Hepatocyte (in vitro differentiated cells): ENCODE measurements around the gene IL18. TPM values are rescaled to one million over a fixed set of nuclear protein-coding genes. Genes with fewer than 3 reads are reported as not detected.
"Not testable (repeated sequence)": the region's sequence is repeated elsewhere in the genome, so short reads cannot be mapped to it uniquely, and the experiment has no call there.

ENCODE experiments used
- DNase-seq: peaks from one replicate; pipeline ENCODE4 v3.0.0-alpha.2; 2016; ENCODE audit warnings: low spot score
- H2AFZ ChIP-seq: fragments of 200-600 bp; sonication (generic); 2 replicates; pipeline ENCODE4 v1.6.0; 2016; ENCODE audit warnings: antibody characterized with exemption, mild to moderate bottlenecking
- H3K27ac ChIP-seq: fragments of 200-600 bp; sonication (generic); 2 replicates; pipeline ENCODE4 v1.5.1; 2016; ENCODE audit warnings: mild to moderate bottlenecking
- H3K27me3 ChIP-seq: fragments of 200-600 bp; sonication (generic); 2 replicates; pipeline ENCODE4 v1.6.1; 2016
- H3K36me3 ChIP-seq: fragments of 200-600 bp; sonication (generic); replicated peaks from 2 replicates; pipeline ENCODE4 v1.5.1; 2016; ENCODE audit warnings: low read depth; ENCODE audit not compliant: insufficient read depth
- H3K4me1 ChIP-seq: fragments of 200-600 bp; sonication (generic); 2 replicates; pipeline ENCODE4 v1.5.1; 2016; ENCODE audit warnings: mild to moderate bottlenecking, moderate library complexity; ENCODE audit not compliant: insufficient read depth
- H3K4me2 ChIP-seq: fragments of 200-600 bp; sonication (generic); 2 replicates; pipeline ENCODE4 v1.6.0; 2016
- H3K4me3 ChIP-seq: fragments of 200-600 bp; sonication (generic); 2 replicates; pipeline ENCODE4 v1.5.1; 2016; ENCODE audit warnings: mild to moderate bottlenecking
- H3K79me2 ChIP-seq: fragments of 200-600 bp; sonication (generic); 2 replicates; pipeline ENCODE4 v1.6.0; 2017; ENCODE audit warnings: mild to moderate bottlenecking
- H3K9me2 ChIP-seq: fragments of 200-600 bp; sonication (generic); replicated peaks from 2 replicates; pipeline ENCODE4 v1.6.0; 2017; ENCODE audit warnings: mild to moderate bottlenecking; ENCODE audit not compliant: insufficient read depth
- H3K9me3 ChIP-seq: fragments of 200-600 bp; sonication (generic); 2 replicates; pipeline ENCODE4 v1.5.1; 2016; ENCODE audit warnings: low read depth, mild to moderate bottlenecking
- H4K20me1 ChIP-seq: fragments of 200-600 bp; sonication (generic); 2 replicates; pipeline ENCODE4 v1.6.0; 2016; ENCODE audit warnings: mild to moderate bottlenecking; ENCODE audit not compliant: insufficient read depth, poor library complexity, severe bottlenecking
- EZH2 ChIP-seq: fragments of 200-600 bp; sonication (generic); IDR thresholded peaks from 2 replicates; pipeline ENCODE4 v1.6.1; 2016; ENCODE audit warnings: antibody characterized with exemption, mild to moderate bottlenecking, borderline replicate concordance
- EZH2phosphoT487 ChIP-seq: fragments of 200-600 bp; sonication (generic); IDR thresholded peaks from one replicate; pipeline ENCODE4 v1.6.1; 2018; ENCODE audit warnings: antibody characterized with exemption, mild to moderate bottlenecking, low read depth, moderate library complexity; ENCODE audit not compliant: unreplicated experiment, severe bottlenecking
- WGBS: methylation state at CpG from one replicate; pipeline ENCODE4 v1.1.6; 2016; ENCODE audit warnings: low lambda C conversion rate; ENCODE audit errors: missing lambda C conversion rate; 5-methylcytosine and 5-hydroxymethylcytosine counted together
- polyA plus RNA-seq: library from polyadenylated mRNA; unstranded; fragments of >200 nt; fragmentation: Nextera tagmentation; extraction: Ambion mirVana; gene quantifications from 2 replicates; pipeline ENCODE4 v1.2.1, GENCODE V29; 2016
- total RNA-seq: library from RNA; depleted of rRNA; stranded (reverse); fragments of >200 nt; gene quantifications from 2 replicates; pipeline ENCODE4 v1.2.3, GENCODE V29; 2014
- TF ChIP-seq, protein P1 (sequence below): fragments of 200-600 bp; sonication (generic); IDR thresholded peaks from 2 replicates; pipeline ENCODE4 v1.5.1; 2016; ENCODE audit warnings: antibody characterized with exemption, mild to moderate bottlenecking; ENCODE audit not compliant: poor library complexity

IL18 gene
- total and polyA plus RNA-seq, 2 experiments from 2014 or later: 7.0 to 10.3 TPM

- H3K9me3 ChIP-seq: no peaks in the 10 kb centered on the region
- 88% methylated on average over 2 of the region's 2 CpGs for WGBS
- no peak overlapping the region for H3K4me2 ChIP-seq
- no peaks in the 10 kb centered on the region for H4K20me1 ChIP-seq
- TF ChIP-seq, protein P1, sequence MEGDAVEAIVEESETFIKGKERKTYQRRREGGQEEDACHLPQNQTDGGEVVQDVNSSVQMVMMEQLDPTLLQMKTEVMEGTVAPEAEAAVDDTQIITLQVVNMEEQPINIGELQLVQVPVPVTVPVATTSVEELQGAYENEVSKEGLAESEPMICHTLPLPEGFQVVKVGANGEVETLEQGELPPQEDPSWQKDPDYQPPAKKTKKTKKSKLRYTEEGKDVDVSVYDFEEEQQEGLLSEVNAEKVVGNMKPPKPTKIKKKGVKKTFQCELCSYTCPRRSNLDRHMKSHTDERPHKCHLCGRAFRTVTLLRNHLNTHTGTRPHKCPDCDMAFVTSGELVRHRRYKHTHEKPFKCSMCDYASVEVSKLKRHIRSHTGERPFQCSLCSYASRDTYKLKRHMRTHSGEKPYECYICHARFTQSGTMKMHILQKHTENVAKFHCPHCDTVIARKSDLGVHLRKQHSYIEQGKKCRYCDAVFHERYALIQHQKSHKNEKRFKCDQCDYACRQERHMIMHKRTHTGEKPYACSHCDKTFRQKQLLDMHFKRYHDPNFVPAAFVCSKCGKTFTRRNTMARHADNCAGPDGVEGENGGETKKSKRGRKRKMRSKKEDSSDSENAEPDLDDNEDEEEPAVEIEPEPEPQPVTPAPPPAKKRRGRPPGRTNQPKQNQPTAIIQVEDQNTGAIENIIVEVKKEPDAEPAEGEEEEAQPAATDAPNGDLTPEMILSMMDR: no peak
- TF ChIP-seq EZH2 (no peak), EZH2phosphoT487 (no peak)
- H3K27ac ChIP-seq: no peak overlapping the region
- DNase-seq: no peak
- no peak overlapping the region for H3K4me3 ChIP-seq
- no peaks in the 10 kb centered on the region for H3K79me2 ChIP-seq
- H3K36me3 ChIP-seq: no peaks in the 10 kb centered on the region
- no peak overlapping the region for H2AFZ ChIP-seq
- H3K27me3 ChIP-seq: no peaks in the 10 kb centered on the region
- H3K4me1 ChIP-seq: peaks cover 3% of the 10 kb centered on the region
- H3K9me2 ChIP-seq: no peaks in the 10 kb centered on the region
Measured at GRCh38 chr11:112196519-112197087, 32.7 kb upstream of the IL18 start.

DNA sequence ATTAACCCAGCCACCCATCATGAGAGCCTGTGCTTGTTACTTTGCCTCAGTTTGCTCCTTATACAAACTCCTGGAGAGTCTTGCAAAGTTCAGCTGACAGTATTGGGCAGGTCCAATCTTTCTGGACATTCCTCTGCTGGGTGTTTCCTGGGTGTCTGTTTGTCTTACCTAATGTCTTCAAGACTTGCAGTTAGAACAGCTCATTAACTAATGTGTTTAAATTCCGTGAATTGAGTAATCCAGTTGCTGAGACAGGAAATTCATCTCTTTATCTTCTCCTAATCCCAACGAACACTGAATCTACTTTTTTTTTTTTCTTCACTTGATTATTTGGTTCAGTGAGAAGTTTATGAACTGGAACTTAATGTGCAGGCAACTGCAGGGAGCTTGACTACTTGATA is 32.1 kb upstream of the IL18 start:
- Histone ChIP-seq H3K4me3 (no peak overlapping the region), H3K27ac (peak overlapping the region; percentile 69), H4K20me1 (no peaks in the 10 kb centered on the region), H3K4me2 (no peak overlapping the region), H3K27me3 (no peaks in the 10 kb centered on the region), H2AFZ (no peak overlapping the region), H3K4me1 (peaks cover 3% of the 10 kb centered on the region), H3K9me2 (no peaks in the 10 kb centered on the region), H3K36me3 (no peaks in the 10 kb centered on the region), H3K9me3 (no peaks in the 10 kb centered on the region), H3K79me2 (no peaks in the 10 kb centered on the region)
- no peak for TF ChIP-seq EZH2
- TF ChIP-seq, protein P1: no peak
- TF ChIP-seq EZH2phosphoT487: no peak
- DNase-seq: no peak
- 30% methylated on average over 2 of the region's 2 CpGs for WGBS

GRCh38 chr11:112195113-112195512 is 31.2 kb upstream of the IL18 start:
- H3K9me3 ChIP-seq, H3K79me2 ChIP-seq, H2AFZ ChIP-seq, H3K4me3 ChIP-seq, H3K4me1 ChIP-seq, H3K9me2 ChIP-seq, DNase-seq, H4K20me1 ChIP-seq, H3K27me3 ChIP-seq, H3K36me3 ChIP-seq: not testable (repeated sequence)
- H3K4me2 ChIP-seq: peak overlapping the region; percentile 10
- 83% methylated on average over 11 of the region's 11 CpGs for WGBS
- H3K27ac ChIP-seq: peak overlapping the region; percentile 69

GRCh38 chr11:112186304-112186703 is 22.4 kb upstream of the IL18 start:
- Histone ChIP-seq H3K27ac (no peak overlapping the region), H3K4me3 (no peak overlapping the region), H3K27me3 (no peaks in the 10 kb centered on the region), H4K20me1 (no peaks in the 10 kb centered on the region), H3K79me2 (no peaks in the 10 kb centered on the region), H3K9me3 (no peaks in the 10 kb centered on the region), H3K36me3 (no peaks in the 10 kb centered on the region), H2AFZ (no peak overlapping the region), H3K4me2 (no peak overlapping the region), H3K4me1 (no peaks in the 10 kb centered on the region), H3K9me2 (no peaks in the 10 kb centered on the region)
- no peak for DNase-seq
- TF ChIP-seq EZH2phosphoT487 (no peak), EZH2 (no peak)
- TF ChIP-seq, protein P1: no peak
